Small intestine (tissue), 7 donors: ENCODE data around the gene SORCS2. TPM values are rescaled to one million over a fixed set of nuclear protein-coding genes. Genes with fewer than 3 reads are reported as not detected.

ENCODE experiments used
- DNase-seq, 2 donors: peaks; one replicate each; pipeline versions ENCODE4 v3.0.0 to v3.0.0-alpha.2; 2013
- FAIRE-seq: peaks from 2 replicates; lab custom pipeline; 2012; peaks lifted over from hg19 to GRCh38; lab: Jason Lieb, UNC
- H3K27ac ChIP-seq, 3 donors: one replicate each; pipeline ENCODE4 v1.5.1; 2013; ENCODE audit warnings: low read length in 2 of 3, mild to moderate bottlenecking in 2 of 3, control low read depth in 1 of 3, inconsistent platforms in 1 of 3, low read depth in 1 of 3, moderate library complexity in 1 of 3
- H3K27me3 ChIP-seq, 3 donors: one replicate each; pipeline ENCODE4 v1.6.1; 2013; ENCODE audit warnings: low read length in 3 of 3, inconsistent platforms in 1 of 3; ENCODE audit not compliant: control insufficient read depth in 3 of 3, insufficient read depth in 3 of 3
- H3K36me3 ChIP-seq, 3 donors: one replicate each; pipeline ENCODE4 v1.6.1; 2013; ENCODE audit warnings: low read length in 3 of 3, inconsistent platforms in 1 of 3, low read depth in 1 of 3, mild to moderate bottlenecking in 1 of 3, moderate library complexity in 1 of 3; ENCODE audit not compliant: control insufficient read depth in 3 of 3, insufficient read depth in 2 of 3
- H3K4me1 ChIP-seq, 3 donors: one replicate each; pipeline ENCODE4 v1.6.1; 2013; ENCODE audit warnings: low read length in 2 of 3, inconsistent platforms in 1 of 3, low read depth in 1 of 3, mild to moderate bottlenecking in 1 of 3, moderate library complexity in 1 of 3; ENCODE audit not compliant: control insufficient read depth in 3 of 3, insufficient read depth in 2 of 3
- H3K4me3 ChIP-seq, 3 donors: one replicate each; pipeline ENCODE4 v1.5.1; 2013; ENCODE audit warnings: low read length in 3 of 3, control low read depth in 1 of 3, inconsistent platforms in 1 of 3, low read depth in 1 of 3, mild to moderate bottlenecking in 1 of 3, moderate library complexity in 1 of 3
- H3K9me3 ChIP-seq, 2 donors: one replicate each; pipeline ENCODE4 v1.6.1; 2013; ENCODE audit warnings: low read depth in 1 of 2, low read length in 1 of 2; ENCODE audit not compliant: control insufficient read depth in 2 of 2, insufficient read depth in 1 of 2
- WGBS, 3 donors: extraction: QIAGEN DNeasy Blood & Tissue Kit; methylation state at CpG; one replicate each; pipeline ENCODE4 v1.1.7; 2013; 5-methylcytosine and 5-hydroxymethylcytosine counted together
- polyA plus RNA-seq, 4 donors: library from polyadenylated mRNA; stranded (reverse) in 3 of 4; unstranded in 1 of 4; fragments of 200-250 nt in 3 of 4; fragments of 120-200 nt in 1 of 4; gene quantifications; one replicate each; pipeline versions ENCODE4 v1.2.1 to v1.2.3, GENCODE V29; 2013
- donor health status: healthy with polysubstance abuse.
- donor health status: control.
- donor health status: control.
- donor health status: Bipolar disorder and iron deficiency.
- donor health status: healthy.

The SORCS2 gene
- polyA plus RNA-seq, 4 donors = 0.63 to 3.3 (median 2.2) TPM; not detected in 1

- no peaks in the 10 kb centered on the region for H3K36me3 ChIP-seq
- no peaks in the 10 kb centered on the region for H3K9me3 ChIP-seq
- peaks cover 0 to 5% (median 0%) of the 10 kb centered on the region in 3 donors for H3K27me3 ChIP-seq
- 73 to 78% (median 77%) methylated on average over 22 of the region's 22 CpGs for WGBS, 3 donors
- H3K4me1 ChIP-seq = no peaks in the 10 kb centered on the region
- no peak overlapping the region for H3K4me3 ChIP-seq
- no peak for DNase-seq
- FAIRE-seq = no peak
- no peak overlapping the region for H3K27ac ChIP-seq
Observed at GRCh38 chr4:7302781-7303404, 110.6 kb downstream of the SORCS2 start.

- 85 to 89% (median 88%) methylated on average over 12 of the region's 12 CpGs for WGBS, 3 donors
Observed at GRCh38 chr4:7303561-7303960, 111.2 kb downstream of the SORCS2 start.

GRCh38 chr4:7304436-7304835, 112.1 kb downstream of the SORCS2 start:
- 76 to 84% (median 80%) methylated on average over 10 of the region's 10 CpGs for WGBS, 3 donors
- H3K36me3 ChIP-seq = no peaks in the 10 kb centered on the region
- no peak overlapping the region for H3K4me3 ChIP-seq
- DNase-seq = no peak
- no peaks in the 10 kb centered on the region for H3K9me3 ChIP-seq
- H3K27ac ChIP-seq = no peak overlapping the region
- H3K4me1 ChIP-seq = no peaks in the 10 kb centered on the region
- no peak for FAIRE-seq
- peaks cover 0 to 2% (median under 1%) of the 10 kb centered on the region in 3 donors for H3K27me3 ChIP-seq

More at GRCh38 chr4:7303561-7303960, 111.2 kb downstream of the SORCS2 start:
- FAIRE-seq (no peak), DNase-seq (no peak)
- Histone ChIP-seq H3K4me3 (no peak overlapping the region), H3K4me1 (no peaks in the 10 kb centered on the region), H3K27ac (no peak overlapping the region), H3K36me3 (no peaks in the 10 kb centered on the region), H3K27me3 (peaks cover 0 to 2% (median 0%) of the 10 kb centered on the region in 3 donors), H3K9me3 (no peaks in the 10 kb centered on the region)

GRCh38 chr4:7306021-7306965, 114.0 kb downstream of the SORCS2 start:
- WGBS, 3 donors = 65 to 71% (median 68%) methylated on average over 17 to 22 of the region's 22 CpGs
- FAIRE-seq (no peak), DNase-seq (no peak)

GRCh38 chr4:7306986-7307385, 114.6 kb downstream of the SORCS2 start:
- WGBS, 3 donors = 41 to 69% (median 55%) methylated on average over 11 of the region's 11 CpGs
- H3K4me1 ChIP-seq = no peaks in the 10 kb centered on the region
- DNase-seq (no peak), FAIRE-seq (no peak)
- no peaks in the 10 kb centered on the region for H3K36me3 ChIP-seq
- no peak overlapping the region for H3K4me3 ChIP-seq
- no peak overlapping the region for H3K27ac ChIP-seq
- H3K27me3 ChIP-seq = peaks cover 0 to 3% (median 2%) of the 10 kb centered on the region in 3 donors
- no peaks in the 10 kb centered on the region for H3K9me3 ChIP-seq

More at GRCh38 chr4:7306021-7306965, 114.0 kb downstream of the SORCS2 start:
- H3K27ac ChIP-seq = no peak overlapping the region
- H3K36me3 ChIP-seq = no peaks in the 10 kb centered on the region
- H3K27me3 ChIP-seq = peaks cover 0 to 3% (median 2%) of the 10 kb centered on the region in 3 donors
- no peaks in the 10 kb centered on the region for H3K4me1 ChIP-seq
- H3K9me3 ChIP-seq = no peaks in the 10 kb centered on the region
- H3K4me3 ChIP-seq = no peak overlapping the region

GRCh38 chr4:7307394-7308099, 115.2 kb downstream of the SORCS2 start:
- no peak overlapping the region for H3K27ac ChIP-seq
- H3K9me3 ChIP-seq = no peaks in the 10 kb centered on the region
- 54 to 71% (median 69%) methylated on average over 6 of the region's 6 CpGs for WGBS, 3 donors
- FAIRE-seq = no peak
- no peak overlapping the region for H3K4me3 ChIP-seq
- H3K36me3 ChIP-seq = no peaks in the 10 kb centered on the region
- no peaks in the 10 kb centered on the region for H3K4me1 ChIP-seq
- no peak for DNase-seq
- peaks cover 0 to 3% (median 2%) of the 10 kb centered on the region in 3 donors for H3K27me3 ChIP-seq

- H3K36me3 ChIP-seq = no peaks in the 10 kb centered on the region
- WGBS, 3 donors = 55 to 69% (median 55%) methylated on average over 13 of the region's 13 CpGs
- no peak overlapping the region for H3K27ac ChIP-seq
- H3K4me1 ChIP-seq = no peaks in the 10 kb centered on the region
- H3K27me3 ChIP-seq = peaks cover 0 to 3% (median 2%) of the 10 kb centered on the region in 3 donors
- H3K9me3 ChIP-seq = no peaks in the 10 kb centered on the region
- no peak for FAIRE-seq
- H3K4me3 ChIP-seq = no peak overlapping the region
- DNase-seq = no peak
Observed at GRCh38 chr4:7309181-7309580, 116.8 kb downstream of the SORCS2 start.
